Measurements from ENCODE around the gene CNGB1.

Gene CNGB1

DNA sequence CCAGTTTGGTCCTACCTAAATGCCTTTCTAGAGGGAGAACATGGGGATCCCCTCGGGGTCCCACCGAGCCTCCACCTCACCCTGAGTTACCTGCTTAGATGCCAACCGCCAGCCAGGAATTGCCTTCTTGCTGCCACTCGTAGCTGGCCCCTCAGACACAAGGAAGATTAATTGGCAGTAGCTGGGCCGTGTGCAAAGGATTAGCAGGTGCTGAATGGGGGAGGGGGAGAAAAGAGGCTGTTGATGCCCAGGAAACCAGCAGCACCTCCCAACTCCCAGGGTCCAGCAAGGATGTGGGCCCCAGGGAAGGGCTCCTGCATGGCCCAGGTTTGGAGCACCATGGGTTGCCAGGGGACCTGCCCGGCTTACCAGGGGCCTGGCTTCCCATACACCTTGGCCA, at the start of gene CNGB1:
Gene CNGB1 (minus strand): TSS at position 159 of the 400 bp plus-strand sequence. CDS start 3,842 bp downstream, outside the sequence.
- no peak for DNase-seq (ENCODE audit: low read depth)
- TF ChIP-seq, protein P1, sequence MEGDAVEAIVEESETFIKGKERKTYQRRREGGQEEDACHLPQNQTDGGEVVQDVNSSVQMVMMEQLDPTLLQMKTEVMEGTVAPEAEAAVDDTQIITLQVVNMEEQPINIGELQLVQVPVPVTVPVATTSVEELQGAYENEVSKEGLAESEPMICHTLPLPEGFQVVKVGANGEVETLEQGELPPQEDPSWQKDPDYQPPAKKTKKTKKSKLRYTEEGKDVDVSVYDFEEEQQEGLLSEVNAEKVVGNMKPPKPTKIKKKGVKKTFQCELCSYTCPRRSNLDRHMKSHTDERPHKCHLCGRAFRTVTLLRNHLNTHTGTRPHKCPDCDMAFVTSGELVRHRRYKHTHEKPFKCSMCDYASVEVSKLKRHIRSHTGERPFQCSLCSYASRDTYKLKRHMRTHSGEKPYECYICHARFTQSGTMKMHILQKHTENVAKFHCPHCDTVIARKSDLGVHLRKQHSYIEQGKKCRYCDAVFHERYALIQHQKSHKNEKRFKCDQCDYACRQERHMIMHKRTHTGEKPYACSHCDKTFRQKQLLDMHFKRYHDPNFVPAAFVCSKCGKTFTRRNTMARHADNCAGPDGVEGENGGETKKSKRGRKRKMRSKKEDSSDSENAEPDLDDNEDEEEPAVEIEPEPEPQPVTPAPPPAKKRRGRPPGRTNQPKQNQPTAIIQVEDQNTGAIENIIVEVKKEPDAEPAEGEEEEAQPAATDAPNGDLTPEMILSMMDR (conservative IDR thresholded peaks at IDR 0.05; ENCODE audit: low read depth, low read length): no peak
- H3K4me3 ChIP-seq (ENCODE audit: low read length): no peak within 1 kb of the TSS

DNA sequence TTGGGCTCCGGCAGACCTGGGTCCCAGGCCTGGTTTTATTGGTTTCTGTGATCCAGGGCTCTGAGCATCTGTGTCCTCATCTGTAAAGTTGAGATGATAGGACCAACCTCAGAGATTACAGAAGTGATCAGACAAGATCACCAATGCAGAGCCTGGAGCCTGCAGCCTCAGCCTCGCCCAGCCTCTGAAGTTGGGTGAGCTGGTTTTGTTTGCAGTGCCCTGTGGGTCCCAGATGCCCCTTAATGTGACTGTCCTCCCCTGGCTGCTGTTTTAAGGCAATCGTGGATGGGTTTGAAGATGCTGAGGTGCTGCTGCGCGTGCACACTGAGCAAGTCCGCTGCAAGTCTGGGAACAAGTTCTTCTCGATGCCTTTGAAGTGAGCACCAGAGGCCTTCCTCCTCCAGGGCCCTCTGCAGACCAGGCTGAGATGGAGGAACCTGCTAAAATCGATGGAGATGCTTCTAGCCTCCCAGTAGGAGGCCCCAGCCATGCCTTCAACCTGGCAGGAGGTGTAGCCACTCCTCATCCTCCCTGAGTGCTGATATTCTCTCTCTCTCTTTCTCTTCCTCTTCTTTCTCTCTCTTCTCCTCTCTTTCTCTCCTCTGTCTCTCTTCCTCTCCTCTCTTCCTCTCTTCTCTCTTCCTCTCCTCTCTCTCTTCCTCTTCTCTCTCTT, 49.1 kb upstream of the CNGB1 start:
- no peak overlapping the region for H3K4me3 ChIP-seq (ENCODE audit: low read length)
- no peak for DNase-seq (ENCODE audit: low read depth)
- TF ChIP-seq, protein P1 (conservative IDR thresholded peaks at IDR 0.05; ENCODE audit: low read depth, low read length): no peak

DNA sequence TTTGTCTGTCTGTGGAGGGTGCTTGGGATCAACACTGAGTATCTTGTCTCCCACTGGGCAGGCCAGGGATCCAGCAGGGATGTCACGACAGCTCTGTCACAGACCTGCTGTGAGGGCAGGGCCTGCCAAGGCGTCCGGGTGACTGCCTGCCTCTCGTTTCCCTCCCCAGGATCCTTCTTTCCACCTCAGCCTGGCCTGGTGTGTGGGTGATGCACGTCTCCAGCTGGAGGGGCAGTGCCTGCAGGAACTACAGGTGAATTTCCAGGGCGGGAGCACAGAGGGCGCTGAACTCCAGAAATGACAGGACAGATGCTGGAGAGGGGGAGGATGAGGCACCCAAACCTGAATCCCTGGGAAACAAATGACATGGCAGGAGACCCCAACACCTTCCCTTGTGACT, 47.9 kb upstream of the CNGB1 start:
- no peak for DNase-seq (ENCODE audit: low read depth)
- TF ChIP-seq, protein P1 (conservative IDR thresholded peaks at IDR 0.05; ENCODE audit: low read depth, low read length): no peak
- H3K4me3 ChIP-seq (ENCODE audit: low read length): no peak overlapping the region

DNA sequence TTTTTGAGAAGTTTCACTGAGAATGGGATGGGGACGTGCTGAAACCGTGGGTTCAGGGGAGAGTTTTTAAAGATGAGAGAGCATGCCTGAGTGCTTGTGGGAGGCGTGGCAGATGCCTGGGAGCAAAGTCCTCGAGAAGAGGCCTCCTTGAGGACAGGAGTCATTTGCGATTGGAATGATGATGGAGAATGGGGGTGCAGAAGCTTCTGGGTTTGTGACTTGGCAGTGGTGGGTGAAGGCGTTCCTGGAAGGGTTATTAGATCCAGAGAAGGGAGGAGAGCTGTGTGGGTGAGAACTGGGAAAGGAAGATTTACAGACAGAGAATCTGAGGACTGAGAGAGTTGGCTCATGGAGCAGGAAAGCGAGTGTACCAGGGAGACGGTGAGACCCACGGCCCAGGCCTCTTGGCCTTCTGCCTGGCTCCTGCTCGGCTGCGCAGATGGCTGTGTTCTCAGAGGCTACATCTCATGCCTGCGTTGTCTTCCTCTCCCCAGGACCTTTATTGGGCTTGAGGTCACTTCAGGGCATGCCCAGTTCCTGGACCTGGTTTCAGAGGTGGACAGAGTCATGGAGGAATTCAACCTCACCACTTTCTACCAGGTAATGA, 46.0 kb upstream of the CNGB1 start:
- H3K4me3 ChIP-seq (ENCODE audit: low read length): no peak overlapping the region
- TF ChIP-seq, protein P1 (conservative IDR thresholded peaks at IDR 0.05; ENCODE audit: low read depth, low read length): no peak
- DNase-seq (ENCODE audit: low read depth): no peak

DNA sequence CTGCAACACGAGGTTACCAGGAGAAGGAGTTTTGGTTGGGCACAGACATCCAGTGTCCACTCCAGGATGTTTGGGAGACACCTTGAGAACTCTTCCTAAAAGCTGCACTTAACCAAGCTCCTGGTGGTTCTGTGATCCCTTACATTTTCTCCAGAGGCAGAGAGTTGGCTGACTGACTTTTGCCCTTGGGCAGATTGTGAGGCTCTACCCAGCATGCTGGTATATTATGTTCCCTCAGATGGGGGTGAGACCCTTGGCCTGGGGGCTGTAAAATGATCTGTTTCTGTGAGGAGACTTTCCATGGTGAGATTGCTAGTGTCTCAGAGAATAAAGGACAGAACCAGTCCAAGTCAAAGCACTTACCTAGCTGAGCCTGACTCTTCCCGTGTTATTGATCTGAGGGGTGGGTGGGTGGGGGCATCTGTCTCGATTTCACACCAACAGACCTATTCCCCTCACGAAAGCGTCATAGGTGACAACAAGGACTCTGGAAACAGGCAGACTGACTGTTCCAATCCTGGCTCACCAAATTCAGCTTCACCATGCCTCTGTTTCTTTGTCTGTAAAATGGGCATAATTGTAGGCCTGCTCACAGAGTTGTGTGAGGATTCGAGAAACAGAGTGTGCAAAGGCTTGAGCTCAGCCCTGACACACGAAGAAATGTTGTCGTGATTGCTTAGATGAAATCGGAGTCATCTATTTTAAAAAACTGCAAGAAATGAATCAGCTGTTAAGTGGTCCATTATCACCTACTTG, 42.5 kb upstream of the CNGB1 start:
- H3K4me3 ChIP-seq (ENCODE audit: low read length): no peak overlapping the region
- no peak for DNase-seq (ENCODE audit: low read depth)
- TF ChIP-seq, protein P1 (conservative IDR thresholded peaks at IDR 0.05; ENCODE audit: low read depth, low read length): no peak

DNA sequence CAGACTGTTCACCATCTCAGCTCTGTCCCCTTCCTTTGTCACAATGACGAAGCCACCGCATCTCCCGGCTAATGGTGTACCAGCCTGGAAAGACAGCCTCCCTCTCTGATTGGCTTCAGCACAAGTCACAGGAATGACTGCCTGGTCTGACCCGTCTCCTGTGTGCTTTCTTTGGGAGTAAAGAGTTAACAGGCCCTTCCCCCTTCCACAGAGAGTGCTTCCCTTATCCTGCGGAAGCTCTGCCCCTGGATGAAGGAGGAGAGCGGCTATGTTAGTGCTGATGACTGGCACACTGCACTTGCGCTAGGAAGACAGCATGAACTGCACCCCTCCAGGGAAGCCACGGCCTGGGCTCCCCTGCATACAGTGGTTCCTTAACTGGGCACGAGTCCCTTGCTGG, 41.6 kb upstream of the CNGB1 start:
- no peak overlapping the region for H3K4me3 ChIP-seq (ENCODE audit: low read length)
- DNase-seq (ENCODE audit: low read depth): no peak
- TF ChIP-seq, protein P1 (conservative IDR thresholded peaks at IDR 0.05; ENCODE audit: low read depth, low read length): no peak

Data from retinal pigment epithelial cell (primary cell).